Measurements from ENCODE around the gene IL36G. TPM values are rescaled to one million over a fixed set of nuclear protein-coding genes. Genes with fewer than 3 reads are reported as not detected.

The IL36G gene
- total RNA-seq, 1 experiment from 2014 or later: not detected

- DNase-seq (ENCODE audit: low read depth): no peak
- in situ Hi-C loops (cut with HindIII; ENCODE audit: low pct_unique_long_range_greater_than_20kb, low sequenced_read_pairs): no loop called here
Measured at GRCh38 chr2:112962308-112963175, 15.3 kb upstream of the IL36G start.

- no peak for DNase-seq (ENCODE audit: low read depth)
- in situ Hi-C loops (cut with HindIII; ENCODE audit: low pct_unique_long_range_greater_than_20kb, low sequenced_read_pairs): no loop called here
Measured at GRCh38 chr2:112967023-112967422, 10.8 kb upstream of the IL36G start.

GRCh38 chr2:112972423-112973086 is 5.3 kb upstream of the IL36G start:
- in situ Hi-C loops (cut with HindIII; ENCODE audit: low pct_unique_long_range_greater_than_20kb, low sequenced_read_pairs): no loop called here
- no peak for DNase-seq (ENCODE audit: low read depth)

- in situ Hi-C loops (cut with HindIII; ENCODE audit: low pct_unique_long_range_greater_than_20kb, low sequenced_read_pairs): no loop called here
- no peak for DNase-seq (ENCODE audit: low read depth)
Measured at GRCh38 chr2:112973156-112973555, 4.7 kb upstream of the IL36G start.

- in situ Hi-C loops (cut with HindIII; ENCODE audit: low pct_unique_long_range_greater_than_20kb, low sequenced_read_pairs): no loop called here
- no peak for DNase-seq (ENCODE audit: low read depth)
Measured at GRCh38 chr2:112979731-112980130, 1.9 kb downstream of the IL36G start.

- in situ Hi-C loops (cut with HindIII; ENCODE audit: low pct_unique_long_range_greater_than_20kb, low sequenced_read_pairs): no loop called here
- no peak for DNase-seq (ENCODE audit: low read depth)
Measured at GRCh38 chr2:112980537-112980936, 2.7 kb downstream of the IL36G start.

GRCh38 chr2:112985090-112985489 is 7.3 kb downstream of the IL36G start:
- in situ Hi-C loops (cut with HindIII; ENCODE audit: low pct_unique_long_range_greater_than_20kb, low sequenced_read_pairs): no loop called here
- DNase-seq (ENCODE audit: low read depth): no peak

- in situ Hi-C loops (cut with HindIII; ENCODE audit: low pct_unique_long_range_greater_than_20kb, low sequenced_read_pairs): no loop called here
- peak; percentile 14 for DNase-seq (ENCODE audit: low read depth)
Measured at GRCh38 chr2:112989611-112990010, 11.8 kb downstream of the IL36G start.

GRCh38 chr2:112993831-112994230 is 16.0 kb downstream of the IL36G start:
- no peak for DNase-seq (ENCODE audit: low read depth)
- in situ Hi-C loops (cut with HindIII; ENCODE audit: low pct_unique_long_range_greater_than_20kb, low sequenced_read_pairs): no loop called here

- in situ Hi-C loops (cut with HindIII; ENCODE audit: low pct_unique_long_range_greater_than_20kb, low sequenced_read_pairs): no loop called here
- DNase-seq (ENCODE audit: low read depth): no peak
Measured at GRCh38 chr2:112994648-112995047, 16.8 kb downstream of the IL36G start.

- in situ Hi-C loops (cut with HindIII; ENCODE audit: low pct_unique_long_range_greater_than_20kb, low sequenced_read_pairs): no loop called here
- no peak for DNase-seq (ENCODE audit: low read depth)
Measured at GRCh38 chr2:112995346-112995920, 17.6 kb downstream of the IL36G start.

GRCh38 chr2:112996635-112997034 is 18.8 kb downstream of the IL36G start:
- in situ Hi-C loops (cut with HindIII; ENCODE audit: low pct_unique_long_range_greater_than_20kb, low sequenced_read_pairs): no loop called here

GRCh38 chr2:112997151-112997550 is 19.3 kb downstream of the IL36G start:
- in situ Hi-C loops (cut with HindIII; ENCODE audit: low pct_unique_long_range_greater_than_20kb, low sequenced_read_pairs): no loop called here
- DNase-seq (ENCODE audit: low read depth): no peak

More at GRCh38 chr2:112996635-112997034, 18.8 kb downstream of the IL36G start:
- DNase-seq (ENCODE audit: low read depth): no peak

- DNase-seq (ENCODE audit: low read depth): no peak
- in situ Hi-C loops (cut with HindIII; ENCODE audit: low pct_unique_long_range_greater_than_20kb, low sequenced_read_pairs): no loop called here
Measured at GRCh38 chr2:113000436-113000835, 22.6 kb downstream of the IL36G start.

GRCh38 chr2:113002677-113003076 is 24.9 kb downstream of the IL36G start:
- DNase-seq (ENCODE audit: low read depth): no peak
- in situ Hi-C loops (cut with HindIII; ENCODE audit: low pct_unique_long_range_greater_than_20kb, low sequenced_read_pairs): no loop called here

- no peak for DNase-seq (ENCODE audit: low read depth)
- in situ Hi-C loops (cut with HindIII; ENCODE audit: low pct_unique_long_range_greater_than_20kb, low sequenced_read_pairs): no loop called here
Measured at GRCh38 chr2:113005030-113005509, 27.3 kb downstream of the IL36G start, which contains the start of gene IL36A. IL36A (plus strand) TSS chr2:113005459; CDS start chr2:113005872, 413 bp downstream.

- in situ Hi-C loops (cut with HindIII; ENCODE audit: low pct_unique_long_range_greater_than_20kb, low sequenced_read_pairs): no loop called here
- no peak for DNase-seq (ENCODE audit: low read depth)
Measured at GRCh38 chr2:113007250-113007649, 29.4 kb downstream of the IL36G start.

- in situ Hi-C loops (cut with HindIII; ENCODE audit: low pct_unique_long_range_greater_than_20kb, low sequenced_read_pairs): no loop called here
- DNase-seq (ENCODE audit: low read depth): no peak
Measured at GRCh38 chr2:113009622-113010021, 31.8 kb downstream of the IL36G start.

- no peak for DNase-seq (ENCODE audit: low read depth)
- in situ Hi-C loops (cut with HindIII; ENCODE audit: low pct_unique_long_range_greater_than_20kb, low sequenced_read_pairs): no loop called here
Measured at GRCh38 chr2:113010088-113010487, 32.3 kb downstream of the IL36G start.

Measured in Caki2 (cell line).